ENCODE data around the gene PLVAP. TPM values are rescaled to one million over a fixed set of nuclear protein-coding genes. Genes with fewer than 3 reads are reported as not detected.

PLVAP gene
- total and polyA plus RNA-seq, 11 donors, result 7.1 to 52.8 (median 24.5) TPM

- no peak for ATAC-seq
- WGBS, 4 donors, result 42 to 86% (median 51%) methylated on average over 11 to 56 of the region's 56 CpGs
- no peak for DNase-seq
- H3K36me3 ChIP-seq, result peaks cover 0 to 53% (median 30%) of the 10 kb centered on the region in 9 donors
- TF ChIP-seq CTCF (IDR thresholded peaks at IDR 0.05) (no peak), POLR2A (IDR thresholded peaks at IDR 0.05) (no peak)
- intact Hi-C loops (cut with DNase I), result no loop called here
- H3K4me1 ChIP-seq, result peaks cover 0 to 12% (median 0%) of the 10 kb centered on the region in 12 donors
- no peaks in the 10 kb centered on the region for H3K27me3 ChIP-seq
- H3K27ac ChIP-seq, result no peak overlapping the region
- no peaks in the 10 kb centered on the region for H3K9me3 ChIP-seq
- H3K4me3 ChIP-seq, result peak overlapping the region in 2 of 12 donors; percentile 7 to 46
Measured at GRCh38 chr19:17323300-17323963, 53.7 kb downstream of the PLVAP start.

- intact Hi-C loops (cut with DNase I), result no loop called here
- Histone ChIP-seq H3K4me3 (no peak overlapping the region), H3K27ac (no peak overlapping the region), H3K4me1 (peaks cover 0 to 8% (median 0%) of the 10 kb centered on the region in 12 donors), H3K27me3 (no peaks in the 10 kb centered on the region), H3K9me3 (no peaks in the 10 kb centered on the region), H3K36me3 (peaks cover 0 to 50% (median 30%) of the 10 kb centered on the region in 9 donors)
- DNase-seq (no peak), ATAC-seq (no peak)
- no peak for TF ChIP-seq POLR2A (IDR thresholded peaks at IDR 0.05)
- TF ChIP-seq CTCF (IDR thresholded peaks at IDR 0.05), result no peak
- WGBS, 4 donors, result 67 to 83% (median 81%) methylated on average over 5 to 10 of the region's 10 CpGs
Measured at GRCh38 chr19:17322854-17323253, 54.3 kb downstream of the PLVAP start.

GRCh38 chr19:17321655-17322489 lies 55.3 kb downstream of the PLVAP start:
- no peak for DNase-seq
- no peak overlapping the region for H3K27ac ChIP-seq
- H3K4me3 ChIP-seq, result no peak overlapping the region
- peak in 1 of 4 donors; percentile 7 for ATAC-seq
- intact Hi-C loops (cut with DNase I), result no loop called here
- peaks cover 0 to 8% (median 0%) of the 10 kb centered on the region in 12 donors for H3K4me1 ChIP-seq
- H3K36me3 ChIP-seq, result peaks cover 0 to 50% (median 32%) of the 10 kb centered on the region in 9 donors
- H3K27me3 ChIP-seq, result no peaks in the 10 kb centered on the region
- 89 to 94% (median 91%) methylated on average over 7 to 19 of the region's 19 CpGs for WGBS, 4 donors
- TF ChIP-seq POLR2A (IDR thresholded peaks at IDR 0.05) (no peak), CTCF (IDR thresholded peaks at IDR 0.05) (no peak)
- no peaks in the 10 kb centered on the region for H3K9me3 ChIP-seq

- Histone ChIP-seq H3K4me3 (no peak overlapping the region), H3K4me1 (peaks cover 0 to 8% (median 0%) of the 10 kb centered on the region in 12 donors), H3K36me3 (peaks cover 0 to 64% (median 46%) of the 10 kb centered on the region in 9 donors), H3K9me3 (no peaks in the 10 kb centered on the region), H3K27ac (no peak overlapping the region), H3K27me3 (no peaks in the 10 kb centered on the region)
- TF ChIP-seq POLR2A (IDR thresholded peaks at IDR 0.05) (no peak), CTCF (IDR thresholded peaks at IDR 0.05) (no peak)
- DNase-seq (no peak), ATAC-seq (no peak)
- intact Hi-C loops (cut with DNase I), result no loop called here
- 82 to 100% (median 87%) methylated on average over 1 to 11 of the region's 11 CpGs for WGBS, 4 donors
Measured at GRCh38 chr19:17320435-17320834, 56.7 kb downstream of the PLVAP start.
